GM10266 (cell line): Measurements from ENCODE around the gene UROD.
A peak's percentile ranks its signal among the peaks of the same experiment; 100 is the strongest.
"Not testable (repeated sequence)": the region's sequence is repeated elsewhere in the genome, so short reads cannot be mapped to it uniquely, and the experiment has no call there.

Experiments
- DNase-seq: peaks from one replicate; pipeline ENCODE4 v3.0.0; 2012; ENCODE audit errors: extremely low spot score
- TF ChIP-seq, protein P1 (sequence below): IDR thresholded peaks from 2 replicates; pipeline ENCODE4 v1.5.1; 2012; ENCODE audit warnings: mild to moderate bottlenecking, low read depth; ENCODE audit not compliant: control insufficient read depth, insufficient read depth; ENCODE audit errors: missing control alignments

UROD gene

DNA sequence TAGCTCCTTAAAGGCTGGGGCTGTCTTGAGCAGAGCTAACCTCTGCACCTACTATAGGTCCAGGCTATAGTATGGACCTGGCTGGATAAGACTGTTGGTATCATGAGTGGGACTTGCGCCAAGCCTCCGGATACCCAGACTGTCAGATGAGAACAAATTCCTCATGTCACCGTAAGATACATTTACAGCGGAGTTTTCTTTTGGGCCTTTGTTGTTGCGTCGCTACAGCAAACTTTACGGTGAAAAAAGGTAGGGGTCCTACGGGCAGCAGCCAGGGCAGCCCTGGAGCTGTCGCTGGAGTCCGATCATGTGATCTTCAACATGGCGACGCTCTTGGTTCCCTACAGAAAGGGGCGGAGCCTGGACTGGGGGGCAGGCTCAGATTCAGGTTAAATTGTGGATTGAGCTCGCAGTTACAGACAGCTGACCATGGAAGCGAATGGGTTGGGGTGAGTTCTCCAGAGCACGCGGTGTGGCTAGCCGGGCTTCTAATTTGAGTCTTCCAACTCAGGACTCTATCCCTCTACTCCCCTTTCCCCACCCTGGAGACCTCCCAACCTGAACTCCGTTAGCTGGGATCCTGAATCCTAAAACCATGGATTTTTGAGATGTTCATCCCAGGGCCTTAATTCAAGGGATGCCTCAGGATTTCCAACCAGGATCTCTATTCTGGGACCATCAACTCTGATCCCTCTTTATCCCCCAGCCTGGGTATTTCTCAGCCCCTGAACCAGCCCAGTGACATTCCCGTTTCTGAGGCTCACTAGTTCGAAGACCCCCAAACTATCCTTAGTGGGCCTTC is at the start of gene UROD:
Gene UROD, plus strand, starts transcription at position 418 of the 802 bp plus-strand sequence. Its CDS starts 12 bp downstream, at position 430.
- peak; percentile 95 for DNase-seq
- TF ChIP-seq, protein P1, sequence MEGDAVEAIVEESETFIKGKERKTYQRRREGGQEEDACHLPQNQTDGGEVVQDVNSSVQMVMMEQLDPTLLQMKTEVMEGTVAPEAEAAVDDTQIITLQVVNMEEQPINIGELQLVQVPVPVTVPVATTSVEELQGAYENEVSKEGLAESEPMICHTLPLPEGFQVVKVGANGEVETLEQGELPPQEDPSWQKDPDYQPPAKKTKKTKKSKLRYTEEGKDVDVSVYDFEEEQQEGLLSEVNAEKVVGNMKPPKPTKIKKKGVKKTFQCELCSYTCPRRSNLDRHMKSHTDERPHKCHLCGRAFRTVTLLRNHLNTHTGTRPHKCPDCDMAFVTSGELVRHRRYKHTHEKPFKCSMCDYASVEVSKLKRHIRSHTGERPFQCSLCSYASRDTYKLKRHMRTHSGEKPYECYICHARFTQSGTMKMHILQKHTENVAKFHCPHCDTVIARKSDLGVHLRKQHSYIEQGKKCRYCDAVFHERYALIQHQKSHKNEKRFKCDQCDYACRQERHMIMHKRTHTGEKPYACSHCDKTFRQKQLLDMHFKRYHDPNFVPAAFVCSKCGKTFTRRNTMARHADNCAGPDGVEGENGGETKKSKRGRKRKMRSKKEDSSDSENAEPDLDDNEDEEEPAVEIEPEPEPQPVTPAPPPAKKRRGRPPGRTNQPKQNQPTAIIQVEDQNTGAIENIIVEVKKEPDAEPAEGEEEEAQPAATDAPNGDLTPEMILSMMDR: no peak

DNA sequence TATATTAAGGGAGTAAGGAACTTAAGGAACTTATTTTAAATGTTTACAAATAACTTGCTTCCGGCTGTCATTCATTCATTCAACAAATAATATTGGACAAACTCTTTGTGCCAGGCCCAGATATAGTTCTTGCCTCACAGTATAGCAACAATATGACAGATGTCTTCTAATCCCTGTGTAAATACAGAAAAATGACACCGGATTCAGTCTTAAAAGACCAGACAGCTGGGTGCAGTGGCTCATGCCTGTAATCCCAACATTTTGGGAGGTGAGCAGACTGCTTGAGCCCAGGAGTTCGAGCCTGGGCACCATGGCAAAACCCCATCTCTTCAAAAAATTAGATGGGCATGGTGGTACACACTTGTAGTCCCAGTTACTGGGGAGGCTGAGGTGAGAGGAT is 49.3 kb upstream of the UROD start:
- DNase-seq: no peak
- TF ChIP-seq, protein P1: no peak

DNA sequence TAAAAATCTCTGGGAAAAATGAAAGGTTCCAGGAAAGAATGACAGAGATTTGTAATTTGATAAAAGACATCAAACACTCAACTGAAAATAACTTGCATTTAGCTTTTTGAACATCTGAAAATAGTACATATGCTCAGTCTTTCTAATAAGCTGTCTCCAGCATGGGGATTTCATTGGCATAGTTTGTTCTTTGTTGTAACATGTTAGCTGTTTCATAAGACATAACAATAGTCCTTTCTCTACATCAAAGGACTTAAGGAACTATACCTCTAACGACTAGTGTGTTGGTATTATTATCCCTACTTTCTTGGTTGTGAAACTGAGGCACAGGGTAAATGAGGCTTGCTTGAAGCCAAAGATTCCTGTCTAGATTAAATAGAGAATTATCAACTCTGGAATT is 47.7 kb upstream of the UROD start:
- TF ChIP-seq, protein P1: no peak
- DNase-seq: no peak

DNA sequence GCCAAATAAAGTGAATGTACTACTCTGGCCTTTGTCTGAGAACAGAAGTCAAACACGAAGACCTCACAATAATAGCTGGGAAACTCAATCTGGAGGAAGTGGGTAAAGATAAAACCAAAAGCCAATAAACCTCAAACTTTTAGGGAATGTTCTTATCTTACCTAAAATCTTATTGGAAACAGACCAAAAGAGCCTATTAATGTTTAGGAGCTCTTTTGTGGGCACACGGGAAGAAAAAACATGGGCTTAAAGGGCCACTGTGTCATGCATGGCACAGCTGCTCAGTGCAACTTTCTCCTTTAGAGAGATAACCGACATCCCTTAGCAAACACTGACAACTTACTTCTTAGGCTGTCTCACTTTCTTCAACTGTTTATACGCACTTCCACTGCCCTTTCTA is 41.7 kb upstream of the UROD start:
- no peak for DNase-seq

DNA sequence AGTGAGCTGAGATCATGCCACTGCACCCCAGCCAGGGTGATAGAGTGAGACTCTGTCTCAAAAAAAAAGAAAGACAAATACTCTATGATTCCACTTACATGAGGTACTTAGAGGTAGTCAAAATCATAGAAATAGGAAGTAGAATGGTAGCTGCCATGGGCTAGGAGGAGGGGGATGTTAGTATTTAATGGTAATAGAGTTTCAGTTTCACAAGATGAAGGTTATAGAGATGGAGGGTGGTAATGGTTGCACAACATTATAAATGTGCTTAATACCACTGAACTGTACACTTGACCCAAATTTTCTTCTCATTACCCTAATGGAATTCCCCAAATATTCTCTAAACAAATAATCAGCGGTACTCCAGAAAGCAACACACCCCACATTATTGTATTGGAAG is 38.4 kb upstream of the UROD start:
- DNase-seq: no peak
- TF ChIP-seq, protein P1: no peak

More for the DNA sequence above, 41.7 kb upstream of the UROD start:
- TF ChIP-seq, protein P1: no peak

DNA sequence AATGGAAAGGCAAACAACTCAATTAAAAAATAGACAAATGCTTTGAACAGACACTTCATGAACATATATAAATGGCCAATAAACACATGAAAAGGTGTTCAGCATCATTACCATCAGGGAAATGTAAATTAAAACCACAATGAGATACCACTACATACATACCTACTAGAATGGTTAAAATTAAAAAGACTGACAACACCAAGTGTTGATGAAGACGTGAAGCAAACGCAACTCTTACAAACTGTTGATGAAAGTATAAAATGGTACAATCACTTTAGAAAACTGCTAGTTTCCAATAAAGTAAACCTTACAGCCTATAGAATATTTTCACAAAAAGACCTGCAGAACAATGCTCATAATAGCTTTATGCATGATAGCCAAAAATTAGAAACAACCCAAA is 35.8 kb upstream of the UROD start:
- DNase-seq: no peak
- TF ChIP-seq, protein P1: no peak

DNA sequence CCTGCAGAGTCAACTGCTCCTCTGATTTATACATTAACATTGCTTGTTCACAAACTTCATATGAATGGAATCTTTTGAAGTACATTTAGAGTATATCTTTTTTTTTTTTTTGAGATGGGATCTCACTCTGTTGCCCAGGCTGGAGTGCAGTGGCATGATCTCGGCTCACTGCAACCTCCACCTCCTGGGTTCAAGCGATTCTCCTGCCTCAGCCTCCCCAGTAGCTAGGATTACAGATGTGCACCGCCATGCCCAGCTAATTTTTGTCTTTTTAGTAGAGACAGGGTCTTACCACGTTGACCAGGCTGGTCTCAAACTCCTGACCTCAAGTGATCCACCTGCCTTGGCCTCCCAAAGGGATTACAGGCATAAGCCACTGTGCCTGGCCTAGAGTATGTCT is 34.7 kb upstream of the UROD start:
- not testable (repeated sequence) for DNase-seq
